ENCODE results near the gene GABRG3.

Gene GABRG3

GRCh38 chr15:27219636-27220035, 248.7 kb downstream of the GABRG3 start:
- peaks cover 44% of the 10 kb centered on the region for H3K9me3 Mint-ChIP-seq
- intact Hi-C loops (cut with micrococcal nuclease): no loop called here
- no peak overlapping the region for H3K4me3 Mint-ChIP-seq
- no peak overlapping the region for H3K27ac Mint-ChIP-seq
- no peaks in the 10 kb centered on the region for H3K4me1 Mint-ChIP-seq (ENCODE audit: low read depth)
- no peaks in the 10 kb centered on the region for H3K36me3 Mint-ChIP-seq (ENCODE audit: low read depth)
- H3K27me3 Mint-ChIP-seq: no peaks in the 10 kb centered on the region

- no peaks in the 10 kb centered on the region for H3K27me3 Mint-ChIP-seq
- no peaks in the 10 kb centered on the region for H3K36me3 Mint-ChIP-seq (ENCODE audit: low read depth)
- intact Hi-C loops (cut with micrococcal nuclease): no loop called here
- H3K4me3 Mint-ChIP-seq: no peak overlapping the region
- H3K4me1 Mint-ChIP-seq (ENCODE audit: low read depth): no peaks in the 10 kb centered on the region
- H3K27ac Mint-ChIP-seq: no peak overlapping the region
- peaks cover 44% of the 10 kb centered on the region for H3K9me3 Mint-ChIP-seq
Measured at GRCh38 chr15:27220199-27220598, 249.2 kb downstream of the GABRG3 start.

DNA sequence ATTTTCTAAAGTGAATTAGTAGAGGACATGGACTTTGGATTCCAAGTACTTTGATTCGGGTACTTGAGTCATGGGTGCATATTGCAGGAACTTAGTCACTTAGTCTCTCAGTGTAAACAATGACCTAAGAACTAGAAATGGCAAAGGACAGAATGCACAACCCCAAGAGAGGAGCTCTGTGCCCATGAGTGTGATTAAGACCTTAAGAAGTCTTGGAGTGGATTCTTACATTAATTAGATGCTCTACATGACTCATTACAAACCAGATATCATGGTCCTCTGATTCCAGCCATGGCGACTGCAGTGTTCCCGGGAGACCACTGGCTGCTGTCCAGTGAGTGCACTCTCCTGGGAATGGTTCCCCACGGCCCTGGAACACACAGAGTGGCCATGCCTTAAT, 251.5 kb downstream of the GABRG3 start:
- Mint-ChIP-seq H3K27ac (no peak overlapping the region), H3K9me3 (peaks cover 31% of the 10 kb centered on the region), H3K4me1 (ENCODE audit: low read depth) (no peaks in the 10 kb centered on the region), H3K4me3 (no peak overlapping the region), H3K36me3 (ENCODE audit: low read depth) (no peaks in the 10 kb centered on the region), H3K27me3 (no peaks in the 10 kb centered on the region)
- intact Hi-C loops (cut with micrococcal nuclease): no loop called here

- intact Hi-C loops (cut with micrococcal nuclease): no loop called here
- no peak overlapping the region for H3K27ac Mint-ChIP-seq
Measured at GRCh38 chr15:27223179-27223578, 252.2 kb downstream of the GABRG3 start.

GRCh38 chr15:27231811-27232210, 260.8 kb downstream of the GABRG3 start:
- Mint-ChIP-seq H3K27ac (no peak overlapping the region), H3K4me1 (ENCODE audit: low read depth) (no peaks in the 10 kb centered on the region), H3K9me3 (no peaks in the 10 kb centered on the region), H3K36me3 (ENCODE audit: low read depth) (no peaks in the 10 kb centered on the region), H3K4me3 (no peak overlapping the region), H3K27me3 (no peaks in the 10 kb centered on the region)
- intact Hi-C loops (cut with micrococcal nuclease): no loop called here

More at GRCh38 chr15:27223179-27223578, 252.2 kb downstream of the GABRG3 start:
- Mint-ChIP-seq H3K36me3 (ENCODE audit: low read depth) (no peaks in the 10 kb centered on the region), H3K9me3 (peaks cover 24% of the 10 kb centered on the region), H3K4me1 (ENCODE audit: low read depth) (no peaks in the 10 kb centered on the region), H3K4me3 (no peak overlapping the region), H3K27me3 (no peaks in the 10 kb centered on the region)

DNA sequence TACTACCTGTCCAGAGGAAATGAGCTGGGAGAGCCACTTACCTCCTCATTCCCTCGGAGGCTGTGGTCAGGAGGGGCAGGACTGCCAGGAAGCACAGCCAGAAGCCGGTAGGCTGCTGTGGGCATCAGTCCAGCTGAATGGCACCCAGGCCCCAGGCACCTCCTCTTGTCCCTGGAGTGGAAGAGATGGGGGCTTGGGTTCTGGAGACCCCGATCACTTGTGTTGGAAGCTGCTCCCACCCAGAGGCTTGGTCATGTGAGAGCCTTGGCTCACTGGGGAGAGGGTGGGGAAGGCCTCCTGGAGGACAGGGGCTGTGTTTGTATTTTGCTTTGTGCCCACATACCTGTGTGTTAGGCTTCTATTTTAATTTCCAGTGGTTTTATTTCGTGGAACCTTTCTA, 261.9 kb downstream of the GABRG3 start:
- Mint-ChIP-seq H3K4me3 (no peak overlapping the region), H3K27me3 (no peaks in the 10 kb centered on the region), H3K9me3 (no peaks in the 10 kb centered on the region), H3K4me1 (ENCODE audit: low read depth) (no peaks in the 10 kb centered on the region), H3K27ac (no peak overlapping the region), H3K36me3 (ENCODE audit: low read depth) (no peaks in the 10 kb centered on the region)
- intact Hi-C loops (cut with micrococcal nuclease): no loop called here

GRCh38 chr15:27234593-27234992, 263.6 kb downstream of the GABRG3 start:
- Mint-ChIP-seq H3K4me3 (no peak overlapping the region), H3K27me3 (no peaks in the 10 kb centered on the region), H3K36me3 (ENCODE audit: low read depth) (no peaks in the 10 kb centered on the region), H3K9me3 (no peaks in the 10 kb centered on the region), H3K4me1 (ENCODE audit: low read depth) (no peaks in the 10 kb centered on the region), H3K27ac (no peak overlapping the region)
- intact Hi-C loops (cut with micrococcal nuclease): no loop called here

DNA sequence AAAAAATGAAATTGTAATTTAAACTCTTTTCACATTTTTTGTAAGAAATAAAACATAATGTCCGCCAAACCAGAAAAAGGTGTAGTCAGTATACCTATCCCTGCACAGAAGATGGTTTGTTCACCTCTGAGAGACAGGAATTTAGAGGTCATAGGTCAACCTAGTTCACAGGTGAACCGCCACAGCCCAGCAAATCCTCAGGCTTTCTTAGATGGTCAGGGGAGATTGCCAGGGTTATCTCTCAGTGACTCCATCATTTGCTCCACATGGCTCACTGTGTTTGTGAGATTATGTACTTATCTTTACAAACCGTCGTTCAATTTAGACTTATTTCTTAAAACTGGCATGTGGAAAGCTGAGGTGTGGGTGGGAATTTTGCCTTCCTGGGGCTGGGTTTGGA, 264.2 kb downstream of the GABRG3 start:
- H3K27me3 Mint-ChIP-seq: no peaks in the 10 kb centered on the region
- H3K27ac Mint-ChIP-seq: no peak overlapping the region
- no peaks in the 10 kb centered on the region for H3K9me3 Mint-ChIP-seq
- no peak overlapping the region for H3K4me3 Mint-ChIP-seq
- intact Hi-C loops (cut with micrococcal nuclease): no loop called here
- H3K4me1 Mint-ChIP-seq (ENCODE audit: low read depth): no peaks in the 10 kb centered on the region
- H3K36me3 Mint-ChIP-seq (ENCODE audit: low read depth): no peaks in the 10 kb centered on the region

- H3K36me3 Mint-ChIP-seq (ENCODE audit: low read depth): no peaks in the 10 kb centered on the region
- no peaks in the 10 kb centered on the region for H3K27me3 Mint-ChIP-seq
- H3K27ac Mint-ChIP-seq: no peak overlapping the region
- H3K4me3 Mint-ChIP-seq: no peak overlapping the region
- intact Hi-C loops (cut with micrococcal nuclease): no loop called here
- H3K4me1 Mint-ChIP-seq (ENCODE audit: low read depth): no peaks in the 10 kb centered on the region
- no peaks in the 10 kb centered on the region for H3K9me3 Mint-ChIP-seq
Measured at GRCh38 chr15:27235681-27236080, 264.7 kb downstream of the GABRG3 start.

- intact Hi-C loops (cut with micrococcal nuclease): no loop called here
- H3K36me3 Mint-ChIP-seq (ENCODE audit: low read depth): no peaks in the 10 kb centered on the region
- no peak overlapping the region for H3K27ac Mint-ChIP-seq
- H3K4me3 Mint-ChIP-seq: no peak overlapping the region
- H3K4me1 Mint-ChIP-seq (ENCODE audit: low read depth): no peaks in the 10 kb centered on the region
- no peaks in the 10 kb centered on the region for H3K9me3 Mint-ChIP-seq
- H3K27me3 Mint-ChIP-seq: no peaks in the 10 kb centered on the region
Measured at GRCh38 chr15:27237319-27237939, 266.4 kb downstream of the GABRG3 start.

DNA sequence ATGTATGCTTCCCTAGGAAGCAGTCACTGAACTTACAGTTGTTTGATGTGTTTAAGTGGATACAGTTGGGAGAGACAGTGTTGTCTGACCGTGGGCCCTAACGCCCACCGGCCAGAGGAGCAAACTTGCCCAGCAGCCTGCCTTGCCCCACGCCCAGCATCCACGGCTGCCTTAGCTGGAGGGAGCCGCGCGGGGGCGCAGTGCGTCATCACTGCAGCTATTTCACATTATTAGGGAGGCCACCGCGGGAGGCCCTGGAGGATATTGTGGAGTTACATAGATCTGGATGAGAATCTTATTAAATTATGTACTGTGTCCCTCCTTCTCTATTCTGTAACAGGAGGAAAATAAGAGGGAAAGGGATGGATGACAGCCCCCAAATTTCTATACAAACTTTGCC, 267.2 kb downstream of the GABRG3 start:
- Mint-ChIP-seq H3K4me3 (no peak overlapping the region), H3K4me1 (ENCODE audit: low read depth) (no peaks in the 10 kb centered on the region), H3K27me3 (no peaks in the 10 kb centered on the region), H3K27ac (no peak overlapping the region), H3K9me3 (no peaks in the 10 kb centered on the region), H3K36me3 (ENCODE audit: low read depth) (no peaks in the 10 kb centered on the region)
- intact Hi-C loops (cut with micrococcal nuclease): no loop called here

DNA sequence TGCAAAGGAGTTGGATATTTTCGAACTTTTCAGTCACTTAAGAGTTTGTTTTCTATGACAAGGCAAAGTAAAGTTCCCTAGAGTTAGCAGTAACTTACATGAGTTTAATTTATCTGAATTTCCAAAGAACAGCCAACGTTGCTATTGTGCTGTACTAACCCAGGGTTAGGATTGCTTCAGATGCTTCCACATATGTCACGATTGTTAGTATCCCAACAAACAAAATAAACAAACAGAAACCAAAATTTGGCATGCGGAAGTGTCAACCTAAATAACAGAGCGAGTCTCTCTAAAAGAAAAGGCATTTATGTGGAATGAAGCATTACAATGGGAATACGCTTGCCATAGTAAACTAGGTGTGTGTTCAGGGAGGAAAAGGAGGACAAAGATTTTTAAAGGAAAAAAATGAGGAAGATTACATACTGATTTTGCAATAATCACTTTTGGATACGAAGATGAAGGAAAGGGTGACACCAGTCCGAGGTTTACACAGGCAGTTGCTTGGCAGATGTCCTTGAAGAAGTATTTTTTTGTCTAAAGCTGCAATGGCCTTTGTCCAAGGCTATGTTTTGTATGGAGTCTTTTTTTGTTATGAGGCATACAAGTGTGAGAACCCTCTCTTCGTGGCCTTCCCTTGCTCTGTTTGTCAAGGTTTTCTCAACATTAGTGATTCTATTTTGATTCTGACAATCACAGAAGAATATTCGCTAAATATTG, 267.9 kb downstream of the GABRG3 start:
- H3K36me3 Mint-ChIP-seq (ENCODE audit: low read depth): no peaks in the 10 kb centered on the region
- H3K4me3 Mint-ChIP-seq: no peak overlapping the region
- H3K27ac Mint-ChIP-seq: no peak overlapping the region
- H3K4me1 Mint-ChIP-seq (ENCODE audit: low read depth): no peaks in the 10 kb centered on the region
- no peaks in the 10 kb centered on the region for H3K27me3 Mint-ChIP-seq
- intact Hi-C loops (cut with micrococcal nuclease): no loop called here
- no peaks in the 10 kb centered on the region for H3K9me3 Mint-ChIP-seq

GRCh38 chr15:27241943-27242342, 271.0 kb downstream of the GABRG3 start:
- Mint-ChIP-seq H3K27ac (no peak overlapping the region), H3K36me3 (ENCODE audit: low read depth) (no peaks in the 10 kb centered on the region), H3K4me3 (no peak overlapping the region), H3K9me3 (no peaks in the 10 kb centered on the region), H3K27me3 (no peaks in the 10 kb centered on the region), H3K4me1 (ENCODE audit: low read depth) (no peaks in the 10 kb centered on the region)
- intact Hi-C loops (cut with micrococcal nuclease): no loop called here

- no peak overlapping the region for H3K4me3 Mint-ChIP-seq
- H3K9me3 Mint-ChIP-seq: peaks cover 8% of the 10 kb centered on the region
- no peaks in the 10 kb centered on the region for H3K36me3 Mint-ChIP-seq (ENCODE audit: low read depth)
- H3K4me1 Mint-ChIP-seq (ENCODE audit: low read depth): no peaks in the 10 kb centered on the region
- intact Hi-C loops (cut with micrococcal nuclease): no loop called here
- H3K27me3 Mint-ChIP-seq: no peaks in the 10 kb centered on the region
- H3K27ac Mint-ChIP-seq: no peak overlapping the region
Measured at GRCh38 chr15:27244047-27244446, 273.1 kb downstream of the GABRG3 start.

DNA sequence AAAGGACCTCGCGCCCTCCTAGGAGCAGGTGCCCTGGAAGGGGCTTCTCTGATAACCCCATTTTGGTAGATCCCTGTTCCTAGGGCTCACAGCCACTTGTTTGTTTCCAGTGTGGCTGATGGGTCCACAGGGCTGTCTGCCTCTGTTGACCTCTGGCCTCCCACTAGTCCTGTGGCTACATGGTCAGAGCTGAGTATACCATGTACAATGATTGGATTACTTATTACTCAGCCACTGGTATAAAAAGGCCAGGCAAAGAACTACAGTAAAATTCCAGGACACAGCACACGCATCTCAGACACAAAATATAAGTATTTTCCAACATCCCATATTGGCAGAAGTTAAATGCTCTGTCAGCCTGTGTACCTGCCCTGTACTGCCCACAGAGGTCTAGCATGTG, 277.3 kb downstream of the GABRG3 start:
- H3K27ac Mint-ChIP-seq: no peak overlapping the region
- intact Hi-C loops (cut with micrococcal nuclease): no loop called here

More for the DNA sequence above, 277.3 kb downstream of the GABRG3 start:
- H3K36me3 Mint-ChIP-seq (ENCODE audit: low read depth): no peaks in the 10 kb centered on the region
- peaks cover 8% of the 10 kb centered on the region for H3K9me3 Mint-ChIP-seq
- H3K4me1 Mint-ChIP-seq (ENCODE audit: low read depth): no peaks in the 10 kb centered on the region
- H3K27me3 Mint-ChIP-seq: no peaks in the 10 kb centered on the region
- no peak overlapping the region for H3K4me3 Mint-ChIP-seq
